Activated effector memory CD4-positive, alpha-beta T cell treated with Interleukin-2 at 50 U/mL for 16 hours (primary cell): ENCODE results near the gene RUFY2.
"Not testable (repeated sequence)": the region's sequence is repeated elsewhere in the genome, so short reads cannot be mapped to it uniquely, and the experiment has no call there.

Experiments used
- DNase-seq: peaks from one replicate; pipeline ENCODE4 v3.0.0-alpha.2; 2020

RUFY2 gene

DNA sequence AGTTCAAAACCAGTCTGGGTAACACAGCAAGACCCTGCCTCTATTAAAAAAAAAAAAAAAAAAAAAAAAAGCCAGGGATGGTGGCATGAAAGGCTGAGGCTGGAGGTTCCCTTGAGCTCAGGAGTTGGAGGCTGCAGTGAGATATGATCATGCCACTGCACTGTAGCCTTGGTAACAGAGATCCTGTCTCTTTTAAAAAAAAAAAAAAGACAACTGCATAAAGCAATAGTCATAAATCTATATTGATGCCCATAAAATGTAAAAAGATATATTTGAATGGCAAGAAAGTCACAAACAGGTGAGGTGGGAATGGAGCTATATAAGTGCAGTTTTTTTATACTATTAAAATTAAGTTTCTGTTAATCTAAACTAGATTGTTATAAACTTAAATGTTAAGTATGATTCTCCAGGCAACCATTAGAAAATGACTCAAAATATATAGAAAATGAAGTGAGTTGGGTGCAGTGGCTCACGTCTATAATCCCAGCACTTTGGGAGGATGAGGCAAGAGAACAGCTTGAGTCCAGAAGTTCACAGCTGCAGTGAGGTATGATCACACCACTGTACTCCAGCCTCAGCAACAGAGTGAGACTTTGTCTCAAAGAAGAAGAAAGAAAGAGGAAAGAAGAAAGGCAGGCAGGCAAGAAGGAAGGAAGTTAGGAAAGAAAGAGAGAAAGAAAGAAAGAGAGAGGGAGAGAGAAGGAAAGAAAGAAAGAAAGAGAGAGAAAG, 88.6 kb downstream of the RUFY2 start:
- DNase-seq: no peak

DNA sequence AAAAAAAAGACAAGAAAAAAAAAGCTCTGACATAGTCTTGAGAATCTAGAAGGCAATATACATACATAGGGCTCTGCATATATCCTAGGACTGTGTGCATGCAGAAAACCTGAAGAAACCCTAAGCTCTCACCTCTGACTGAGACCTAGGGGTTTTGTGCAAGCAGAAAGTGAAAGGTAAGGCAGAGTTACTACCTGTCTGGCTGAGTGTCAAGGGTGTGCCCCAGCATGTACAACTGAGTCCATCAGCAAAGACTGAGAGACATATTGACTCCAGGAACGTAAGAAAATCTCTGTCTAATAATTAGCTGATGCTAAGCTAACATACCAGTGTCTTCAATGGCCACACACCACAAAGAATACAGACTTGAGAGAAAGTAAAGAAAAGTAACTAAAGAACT, 91.5 kb downstream of the RUFY2 start:
- DNase-seq: no peak

DNA sequence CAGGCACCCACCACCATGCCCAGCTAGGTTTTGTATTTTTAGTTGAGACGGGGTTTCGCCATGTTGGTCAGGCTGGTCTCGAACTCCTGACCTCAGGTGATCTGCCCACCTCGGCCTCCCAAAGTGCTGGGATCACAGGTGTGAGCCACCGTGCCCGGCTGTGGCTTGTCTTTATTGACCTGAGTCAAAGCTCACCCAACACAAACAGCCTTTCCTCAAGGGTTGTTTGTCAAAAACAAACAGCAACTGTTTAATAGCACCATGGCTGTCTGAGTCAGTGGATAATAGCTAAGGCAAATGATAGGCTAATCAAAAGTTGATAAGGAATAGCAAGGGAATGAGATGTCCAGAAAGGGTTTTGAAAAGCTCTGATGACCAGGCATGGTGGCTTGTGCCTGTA, 92.1 kb downstream of the RUFY2 start:
- not testable (repeated sequence) for DNase-seq

DNA sequence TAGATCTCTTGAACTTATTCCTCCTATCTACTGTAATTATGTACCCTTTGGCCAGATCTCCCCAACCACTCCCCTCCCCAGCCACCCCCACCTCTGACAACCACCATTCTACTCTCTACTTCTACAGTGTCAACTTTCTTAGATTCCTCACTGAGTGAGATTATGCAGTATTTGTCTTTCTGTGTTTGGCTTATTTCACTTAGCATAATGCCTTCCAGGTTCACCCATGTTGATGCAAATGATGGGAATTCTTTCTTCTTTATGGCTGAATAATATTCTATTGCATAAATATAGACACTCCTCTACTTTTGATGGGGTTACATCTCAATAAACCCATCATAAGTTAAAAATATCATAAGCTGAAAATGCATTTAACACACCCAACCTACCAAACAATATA, 96.5 kb downstream of the RUFY2 start:
- no peak for DNase-seq

DNA sequence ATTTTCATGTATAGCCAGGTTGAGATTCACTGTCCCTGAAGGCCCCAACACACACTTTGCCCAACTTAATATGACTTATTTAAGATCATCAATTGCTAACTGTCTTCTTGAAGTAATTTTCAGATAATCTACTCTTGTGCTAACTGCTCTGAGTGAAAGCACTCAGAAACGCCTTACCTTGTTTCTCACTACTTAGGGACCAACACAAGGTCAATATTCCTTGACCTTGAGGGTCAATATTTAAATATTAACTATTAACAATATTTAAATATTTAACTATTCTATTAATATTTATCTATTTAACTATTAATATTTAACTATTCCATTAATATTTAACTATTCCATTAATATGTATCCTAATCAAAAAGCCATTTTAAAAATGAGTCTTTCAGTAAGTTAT, 101.2 kb downstream of the RUFY2 start:
- no peak for DNase-seq

DNA sequence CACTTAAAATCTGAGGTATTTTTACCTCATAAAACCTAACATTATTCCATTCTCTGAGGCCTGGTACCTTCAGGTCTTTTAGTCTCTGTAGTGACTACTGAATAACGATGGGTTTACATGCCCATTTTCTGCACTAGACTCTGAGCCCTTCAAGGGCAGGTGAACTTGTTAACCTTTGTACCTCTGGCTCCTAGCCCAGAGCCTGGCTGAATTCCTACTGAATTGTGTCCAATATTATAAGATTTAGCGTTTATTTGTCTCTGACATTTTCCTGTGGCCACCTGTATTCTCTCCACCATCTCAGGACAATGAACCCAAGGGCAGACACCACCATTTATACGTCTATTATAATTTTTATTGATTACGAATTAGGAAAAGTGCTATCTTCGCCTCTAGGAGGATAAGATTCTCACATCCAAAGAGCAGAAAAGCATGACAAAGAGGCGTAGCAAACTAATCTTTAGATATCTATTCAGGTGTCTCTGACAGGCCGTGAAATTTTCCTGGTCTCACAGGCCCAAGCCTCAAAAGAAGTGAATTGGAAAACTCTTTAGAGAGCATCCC, 103.1 kb downstream of the RUFY2 start:
- no peak for DNase-seq

DNA sequence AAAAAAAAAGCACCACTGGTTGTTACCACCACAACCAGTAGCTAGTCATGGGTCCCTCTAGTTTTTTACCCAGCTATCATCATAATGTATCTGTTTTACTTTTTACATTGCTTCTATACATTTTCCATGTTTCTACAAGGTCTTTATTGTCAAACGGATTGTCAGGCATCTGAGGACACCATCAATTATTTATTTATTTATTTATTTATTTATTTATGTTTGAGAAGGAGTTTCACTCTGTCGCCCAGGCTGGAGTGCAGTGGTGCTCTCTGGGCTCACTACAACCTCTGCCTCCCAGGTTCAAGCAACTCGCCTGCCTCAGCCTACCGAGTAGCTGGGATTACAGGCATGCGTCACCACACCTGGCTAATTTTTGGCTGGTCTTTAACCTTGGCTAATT, 104.2 kb downstream of the RUFY2 start:
- no peak for DNase-seq

DNA sequence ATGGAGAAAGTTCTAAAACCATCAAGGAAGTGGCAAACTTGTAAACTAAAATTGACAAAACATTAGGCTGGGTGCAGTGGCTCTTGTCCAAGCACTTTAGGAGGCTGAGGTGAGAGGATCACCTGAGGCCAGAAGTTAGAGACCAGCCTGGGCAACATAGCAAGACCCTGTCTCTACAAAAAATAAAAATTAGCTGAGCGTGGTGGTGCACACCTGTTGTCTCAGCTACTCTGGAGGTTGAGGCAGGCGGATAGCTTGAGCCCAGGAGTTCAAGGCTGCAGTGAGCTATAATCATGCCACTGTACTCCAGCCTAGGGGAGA, 104.6 kb downstream of the RUFY2 start:
- DNase-seq: no peak

DNA sequence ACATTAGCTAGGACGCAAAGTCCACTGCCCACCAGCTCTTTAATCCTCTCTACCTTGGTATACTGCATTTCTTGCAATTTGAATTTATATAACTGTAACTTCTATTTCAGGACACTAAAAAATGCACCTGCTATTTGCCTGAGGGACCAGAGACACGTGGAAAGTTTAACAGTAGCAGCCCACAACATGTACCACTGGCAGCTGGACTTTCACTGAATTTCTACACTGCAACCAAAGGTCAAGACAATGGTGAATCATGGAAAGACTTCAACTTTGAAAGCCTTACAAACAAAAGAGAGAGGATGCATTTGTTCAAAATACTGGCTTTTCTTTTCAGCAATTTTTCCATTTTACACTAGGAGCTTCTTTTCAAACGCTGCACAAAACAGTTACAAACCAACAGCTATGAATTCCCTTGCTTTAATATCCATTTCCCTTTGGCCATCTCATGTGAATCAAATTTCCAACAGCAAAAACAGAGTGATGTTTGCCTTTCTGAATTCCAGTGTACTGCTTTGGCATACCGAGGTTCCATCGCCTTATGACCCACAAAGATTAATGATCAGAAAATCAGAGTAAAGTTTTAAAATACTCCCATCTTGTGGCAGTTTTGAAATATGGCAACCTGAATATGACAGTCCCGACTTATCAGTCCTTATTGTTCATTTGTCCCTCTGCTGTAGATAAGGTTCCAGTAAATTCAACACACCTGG, 105.1 kb downstream of the RUFY2 start:
- DNase-seq: no peak

DNA sequence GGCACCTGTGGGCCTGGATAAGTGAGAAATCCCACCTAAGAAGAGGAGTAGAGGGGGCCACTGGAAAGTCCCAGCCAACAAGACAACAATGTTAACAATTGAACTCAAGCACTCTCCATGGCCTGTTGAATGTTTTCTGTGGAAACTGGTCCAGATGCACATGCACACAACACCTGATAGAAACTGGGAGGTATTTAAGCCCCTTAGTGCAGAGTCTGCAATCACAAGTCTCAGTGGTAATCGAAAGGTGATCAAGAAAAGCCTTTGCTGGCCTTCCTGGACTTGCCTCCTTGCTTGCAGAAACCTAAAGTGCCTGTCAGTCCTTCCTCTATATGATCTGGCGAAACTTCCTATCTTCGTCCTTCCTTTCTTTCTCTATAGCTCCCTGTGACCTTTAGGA, 105.8 kb downstream of the RUFY2 start:
- no peak for DNase-seq

DNA sequence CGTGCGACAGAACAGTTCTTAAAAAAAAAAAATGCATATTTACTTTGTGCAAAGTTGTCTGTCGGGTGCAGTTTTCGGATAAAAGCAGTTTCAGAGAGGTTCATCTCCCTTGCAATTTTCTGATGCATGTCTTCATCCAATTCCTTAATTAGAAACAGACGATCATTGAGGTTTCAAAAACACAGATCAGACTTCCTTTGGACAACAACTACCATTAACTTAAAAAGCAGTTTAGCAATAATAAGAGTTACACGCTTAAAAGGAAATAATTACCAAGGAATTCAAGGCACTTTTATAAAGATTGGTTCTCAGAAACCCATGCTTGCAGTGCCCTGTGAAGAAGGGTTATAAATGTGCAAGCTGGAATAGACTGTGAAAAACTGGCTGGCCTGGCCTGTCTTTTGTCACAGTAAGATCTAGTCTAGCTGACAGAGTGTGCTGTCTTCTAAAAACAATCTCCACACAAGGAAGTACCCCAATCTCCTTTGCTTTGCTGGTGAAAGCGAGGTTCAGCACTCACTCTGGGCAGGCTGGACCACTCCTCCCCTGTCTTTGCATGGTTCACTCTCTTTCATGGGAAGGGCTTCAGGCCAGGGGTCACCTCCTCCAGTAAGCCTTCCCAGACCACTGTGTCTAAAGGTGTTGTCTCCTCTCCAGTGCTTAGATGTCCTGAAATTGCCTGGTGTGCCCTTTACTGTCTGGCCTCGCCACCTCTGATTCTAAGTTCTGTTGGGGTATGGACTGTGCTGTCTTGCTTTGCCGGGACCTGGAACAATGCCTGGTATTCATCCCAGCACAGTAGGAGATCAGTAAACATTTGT, 110.0 kb downstream of the RUFY2 start:
- no peak for DNase-seq
